BE2C (cell line): Measurements from ENCODE around the gene FAM120B.
"Not testable (repeated sequence)": the region's sequence is repeated elsewhere in the genome, so short reads cannot be mapped to it uniquely, and the experiment has no call there.

Experiments used
- DNase-seq: peaks from one replicate; pipeline ENCODE4 v3.0.0-alpha.2; 2020
- H3K27me3 ChIP-seq: fragments of 250-450 bp; sonication (Bioruptor Pico); 2 replicates; pipeline ENCODE4 v1.5.1; 2020; ENCODE audit warnings: mild to moderate bottlenecking
- H3K36me3 ChIP-seq: fragments of 250-450 bp; sonication (Bioruptor Pico); 2 replicates; pipeline ENCODE4 v1.5.1; 2020; ENCODE audit warnings: mild to moderate bottlenecking
- H3K4me1 ChIP-seq: fragments of 250-450 bp; sonication (Bioruptor Pico); 2 replicates; pipeline ENCODE4 v1.5.1; 2020
- H3K4me3 ChIP-seq: 2 replicates; pipeline ENCODE4 v1.5.1; 2011; ENCODE audit warnings: low read depth, low read length
- H3K9me3 ChIP-seq: fragments of 250-450 bp; sonication (Bioruptor Pico); 2 replicates; pipeline ENCODE4 v1.5.1; 2020
- TF ChIP-seq, protein P1 (sequence below): IDR thresholded peaks from 2 replicates; pipeline ENCODE4 v1.5.1; 2012; ENCODE audit warnings: mild to moderate bottlenecking, low read depth, low read length

FAM120B gene

DNA sequence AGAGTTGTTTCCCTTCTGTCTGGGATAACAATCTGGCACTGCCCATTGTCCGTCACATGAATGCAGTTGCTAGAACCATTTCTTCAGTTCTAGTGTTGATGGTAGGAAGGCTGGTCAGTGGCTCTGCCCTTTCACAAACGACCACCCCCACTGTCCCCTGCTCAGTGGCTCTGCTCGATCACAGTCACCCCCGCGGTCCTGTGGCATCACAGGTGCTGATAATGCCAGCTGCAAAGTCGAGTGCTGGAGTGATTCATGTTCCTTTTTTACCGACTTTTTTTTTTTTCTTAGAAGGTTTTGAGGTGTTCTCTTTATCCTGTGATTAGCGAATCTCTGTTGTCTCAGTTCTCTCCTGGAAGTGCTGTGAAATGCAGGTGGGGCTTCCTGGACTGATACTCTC, 22.8 kb downstream of the FAM120B start:
- Histone ChIP-seq H3K9me3 (no peaks in the 10 kb centered on the region), H3K4me3 (no peak overlapping the region), H3K4me1 (no peaks in the 10 kb centered on the region), H3K36me3 (peaks cover 36% of the 10 kb centered on the region), H3K27me3 (no peaks in the 10 kb centered on the region)
- TF ChIP-seq, protein P1, sequence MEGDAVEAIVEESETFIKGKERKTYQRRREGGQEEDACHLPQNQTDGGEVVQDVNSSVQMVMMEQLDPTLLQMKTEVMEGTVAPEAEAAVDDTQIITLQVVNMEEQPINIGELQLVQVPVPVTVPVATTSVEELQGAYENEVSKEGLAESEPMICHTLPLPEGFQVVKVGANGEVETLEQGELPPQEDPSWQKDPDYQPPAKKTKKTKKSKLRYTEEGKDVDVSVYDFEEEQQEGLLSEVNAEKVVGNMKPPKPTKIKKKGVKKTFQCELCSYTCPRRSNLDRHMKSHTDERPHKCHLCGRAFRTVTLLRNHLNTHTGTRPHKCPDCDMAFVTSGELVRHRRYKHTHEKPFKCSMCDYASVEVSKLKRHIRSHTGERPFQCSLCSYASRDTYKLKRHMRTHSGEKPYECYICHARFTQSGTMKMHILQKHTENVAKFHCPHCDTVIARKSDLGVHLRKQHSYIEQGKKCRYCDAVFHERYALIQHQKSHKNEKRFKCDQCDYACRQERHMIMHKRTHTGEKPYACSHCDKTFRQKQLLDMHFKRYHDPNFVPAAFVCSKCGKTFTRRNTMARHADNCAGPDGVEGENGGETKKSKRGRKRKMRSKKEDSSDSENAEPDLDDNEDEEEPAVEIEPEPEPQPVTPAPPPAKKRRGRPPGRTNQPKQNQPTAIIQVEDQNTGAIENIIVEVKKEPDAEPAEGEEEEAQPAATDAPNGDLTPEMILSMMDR, result no peak
- DNase-seq, result no peak

DNA sequence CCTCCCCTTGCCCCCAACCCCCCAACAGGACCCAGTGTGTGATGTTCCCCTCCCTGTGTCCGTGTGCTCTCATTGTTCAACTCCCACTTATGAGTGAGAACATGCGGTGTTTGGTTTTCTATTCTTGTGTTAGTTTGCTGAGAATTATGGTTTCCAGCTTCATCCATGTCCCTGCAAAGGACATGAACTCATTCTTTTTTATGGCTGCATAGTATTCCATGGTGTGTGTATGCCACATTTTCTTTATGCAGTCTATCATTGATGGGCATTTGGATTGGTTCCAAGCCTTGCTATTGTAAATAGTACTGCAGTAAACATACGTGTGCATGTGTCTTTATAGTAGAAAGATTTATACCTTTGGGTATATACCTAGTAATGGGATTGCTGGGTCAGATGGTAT, 28.6 kb downstream of the FAM120B start:
- H3K4me1 ChIP-seq, H3K4me3 ChIP-seq, DNase-seq, H3K9me3 ChIP-seq, H3K27me3 ChIP-seq: not testable (repeated sequence)
- H3K36me3 ChIP-seq, result peaks cover 25% of the 10 kb centered on the region

DNA sequence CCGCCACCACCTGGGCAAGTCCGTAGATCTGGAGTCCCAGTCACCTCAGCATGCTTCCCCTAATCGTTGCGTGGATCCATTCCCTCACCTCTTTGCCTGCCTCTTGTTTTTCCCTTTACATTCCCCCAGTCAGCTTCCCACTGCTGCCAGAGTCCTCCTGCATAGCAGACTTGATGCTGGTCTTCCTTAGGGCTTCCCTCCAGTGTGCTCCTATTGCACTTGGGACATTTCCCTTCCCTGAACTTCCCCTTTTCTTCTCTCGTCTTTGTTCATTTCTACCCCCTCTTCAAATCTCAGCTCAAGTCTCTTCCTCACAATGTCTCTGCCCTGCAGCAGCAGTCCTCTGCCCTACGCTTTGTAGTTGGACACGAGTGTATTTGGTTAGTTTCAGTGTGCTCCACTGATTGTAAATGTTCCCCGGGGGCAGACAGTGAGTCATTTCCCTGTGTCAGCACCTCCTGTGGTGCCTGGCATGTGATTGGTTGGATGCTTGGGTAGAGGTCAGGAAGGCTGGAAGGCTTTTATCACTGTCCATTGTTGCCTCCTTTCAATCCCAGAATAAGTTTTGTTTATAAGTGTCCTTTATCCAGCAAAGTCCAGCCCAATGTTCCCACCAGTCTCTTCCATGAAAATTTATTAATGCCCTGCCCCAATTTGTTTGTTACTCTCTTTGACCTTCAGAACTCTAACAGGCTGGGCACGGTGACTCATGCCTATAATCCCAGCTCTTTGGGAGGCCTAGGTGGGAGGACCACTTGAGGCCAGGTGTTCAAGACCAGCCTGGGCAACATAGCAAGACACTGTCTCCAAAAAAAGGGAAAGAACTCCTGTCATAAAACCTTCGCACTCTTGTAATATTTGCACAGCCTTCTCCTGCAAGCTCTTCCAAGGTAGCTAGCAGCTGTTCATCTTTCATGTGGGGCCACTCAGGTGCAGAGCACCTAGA, 38.3 kb downstream of the FAM120B start:
- H3K9me3 ChIP-seq, result no peaks in the 10 kb centered on the region
- TF ChIP-seq, protein P1, result no peak
- peak; percentile 36 for DNase-seq
- H3K4me3 ChIP-seq, result no peak overlapping the region
- no peaks in the 10 kb centered on the region for H3K27me3 ChIP-seq
- H3K4me1 ChIP-seq, result no peaks in the 10 kb centered on the region
- H3K36me3 ChIP-seq, result peaks cover 16% of the 10 kb centered on the region; the same call in 1 of the 2 replicates

DNA sequence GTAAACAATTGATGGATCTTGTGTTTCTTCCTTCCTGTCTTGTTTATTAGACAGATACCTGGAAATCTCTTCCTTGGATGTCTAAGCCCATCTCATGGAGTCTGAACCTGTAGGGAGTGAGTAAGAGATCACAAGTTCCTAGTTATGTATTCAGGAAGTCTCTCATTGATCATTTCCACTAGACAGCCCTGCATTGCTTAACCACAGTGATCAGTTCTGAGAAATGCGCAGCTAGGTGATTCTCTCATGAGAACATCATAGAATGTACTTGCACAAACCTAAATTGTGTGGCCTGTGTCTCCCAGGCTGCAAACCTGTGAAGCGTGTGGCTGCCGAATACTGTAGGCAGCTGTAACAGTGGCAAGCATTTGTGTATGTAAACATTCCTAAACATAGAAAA, 39.1 kb downstream of the FAM120B start:
- Histone ChIP-seq H3K27me3 (no peaks in the 10 kb centered on the region), H3K9me3 (no peaks in the 10 kb centered on the region), H3K4me1 (no peaks in the 10 kb centered on the region), H3K4me3 (no peak overlapping the region), H3K36me3 (peaks cover 21% of the 10 kb centered on the region; the same call in 1 of the 2 replicates)
- no peak for DNase-seq
- TF ChIP-seq, protein P1, result no peak

DNA sequence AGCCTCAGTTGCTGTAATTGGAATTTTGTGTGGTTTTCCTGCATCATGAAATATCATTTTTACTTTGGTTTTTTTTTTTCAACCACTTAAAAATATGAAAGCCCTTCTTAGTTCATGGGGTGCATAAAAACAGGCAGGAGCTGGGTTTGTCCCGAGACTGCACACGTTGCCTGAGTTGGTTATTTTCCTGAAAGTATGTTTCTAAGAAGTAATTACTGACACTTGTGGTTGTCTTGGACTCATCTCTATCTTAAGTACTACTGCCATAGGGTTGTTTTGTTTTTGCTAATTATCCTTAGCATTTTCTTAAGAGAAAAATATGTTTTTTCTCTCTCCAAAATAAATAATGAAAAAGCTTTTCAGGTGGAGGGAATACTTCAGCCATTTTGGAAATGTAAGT, 40.1 kb downstream of the FAM120B start:
- Histone ChIP-seq H3K4me3 (no peak overlapping the region), H3K27me3 (no peaks in the 10 kb centered on the region), H3K4me1 (no peaks in the 10 kb centered on the region), H3K9me3 (no peaks in the 10 kb centered on the region), H3K36me3 (peaks cover 27% of the 10 kb centered on the region)
- TF ChIP-seq, protein P1, result no peak
- DNase-seq, result no peak

DNA sequence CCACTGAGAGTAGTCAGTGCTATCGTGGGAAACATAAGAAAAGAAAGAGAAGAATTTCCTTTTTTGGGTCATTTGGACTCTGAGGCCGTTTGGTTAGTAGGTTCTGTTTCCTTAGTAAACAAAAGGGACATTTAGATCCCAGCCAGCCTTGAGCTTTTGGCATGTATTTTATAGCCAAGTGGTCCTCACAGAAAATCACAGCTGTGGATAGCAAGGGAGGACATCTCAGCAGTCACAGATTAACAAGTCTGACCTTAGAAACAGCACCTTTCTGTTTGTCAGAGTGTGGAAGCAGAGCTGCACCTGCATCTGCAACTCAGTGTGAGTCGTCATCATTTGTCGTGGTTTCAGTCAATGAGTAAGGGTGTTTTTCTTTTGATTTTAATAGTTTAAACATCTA, 40.5 kb downstream of the FAM120B start:
- H3K9me3 ChIP-seq, result no peaks in the 10 kb centered on the region
- DNase-seq, result no peak
- H3K27me3 ChIP-seq, result no peaks in the 10 kb centered on the region
- TF ChIP-seq, protein P1, result no peak
- no peak overlapping the region for H3K4me3 ChIP-seq
- H3K36me3 ChIP-seq, result peaks cover 29% of the 10 kb centered on the region
- H3K4me1 ChIP-seq, result no peaks in the 10 kb centered on the region
